KG1 (cell line): ENCODE data around the gene ZBTB5.
A peak's percentile ranks its signal among the peaks of the same experiment; 100 is the strongest.
"Not testable (repeated sequence)": the region's sequence is repeated elsewhere in the genome, so short reads cannot be mapped to it uniquely, and the experiment has no call there.

Source experiments
- DNase-seq: peaks from one replicate; lab custom pipeline; 2025; lab: John Stamatoyannopoulos, UW

Gene ZBTB5

GRCh38 chr9:37465249-37466036, at the start of gene ZBTB5:
TSS of gene ZBTB5 (minus strand) at chr9:37465450. CDS start at chr9:37442551, 22,899 bp downstream.
- DNase-seq = peak; percentile 98

- no peak for DNase-seq
Measured at GRCh38 chr9:37514999-37515398, 49.7 kb upstream of the ZBTB5 start.

- not testable (repeated sequence) for DNase-seq
Measured at GRCh38 chr9:37514415-37514814, 49.2 kb upstream of the ZBTB5 start.

GRCh38 chr9:37512437-37512836, 47.2 kb upstream of the ZBTB5 start:
- DNase-seq = no peak

- no peak for DNase-seq
Measured at GRCh38 chr9:37511016-37512010, 46.1 kb upstream of the ZBTB5 start.

- DNase-seq = not testable (repeated sequence)
Measured at GRCh38 chr9:37510053-37510452, 44.8 kb upstream of the ZBTB5 start.

- no peak for DNase-seq
Measured at GRCh38 chr9:37509536-37509935, 44.3 kb upstream of the ZBTB5 start.

GRCh38 chr9:37508834-37509206, 43.6 kb upstream of the ZBTB5 start:
- no peak for DNase-seq

- no peak for DNase-seq
Measured at GRCh38 chr9:37508135-37508833, 43.0 kb upstream of the ZBTB5 start.

- no peak for DNase-seq
Measured at GRCh38 chr9:37507566-37508134, 42.4 kb upstream of the ZBTB5 start.

- DNase-seq = no peak
Measured at GRCh38 chr9:37504605-37505004, 39.4 kb upstream of the ZBTB5 start.

- DNase-seq = no peak
Measured at GRCh38 chr9:37503736-37504135, 38.5 kb upstream of the ZBTB5 start.

- no peak for DNase-seq
Measured at GRCh38 chr9:37501957-37502596, 36.8 kb upstream of the ZBTB5 start.

GRCh38 chr9:37499297-37499696, 34.0 kb upstream of the ZBTB5 start:
- DNase-seq = no peak

- no peak for DNase-seq
Measured at GRCh38 chr9:37498457-37498856, 33.2 kb upstream of the ZBTB5 start.

GRCh38 chr9:37497320-37497719, 32.1 kb upstream of the ZBTB5 start:
- no peak for DNase-seq

GRCh38 chr9:37496020-37496419, 30.8 kb upstream of the ZBTB5 start:
- no peak for DNase-seq

- DNase-seq = no peak
Measured at GRCh38 chr9:37495571-37495970, 30.3 kb upstream of the ZBTB5 start.

GRCh38 chr9:37491939-37492338, 26.7 kb upstream of the ZBTB5 start:
- DNase-seq = no peak

- no peak for DNase-seq
Measured at GRCh38 chr9:37486616-37487548, 21.6 kb upstream of the ZBTB5 start.
